ENCODE measurements around the gene CDK14.

CDK14 gene

GRCh38 chr7:91043924-91044645 lies 448.0 kb downstream of the CDK14 start:
- Histone ChIP-seq H3K4me3 (ENCODE audit: extremely low read depth, insufficient read depth, low read length, poor library complexity, severe bottlenecking) (no peak overlapping the region), H3K36me3 (ENCODE audit: control insufficient read depth, insufficient read depth, low read length) (peaks cover 7% of the 10 kb centered on the region), H3K9me3 (ENCODE audit: control insufficient read depth, low read length) (no peaks in the 10 kb centered on the region), H3K27ac (ENCODE audit: low read depth, low read length, severe bottlenecking) (no peak overlapping the region), H3K4me1 (ENCODE audit: control insufficient read depth, insufficient read depth, low read length, poor library complexity, severe bottlenecking) (no peaks in the 10 kb centered on the region)
- WGBS, 2 experiments (ENCODE audit: insufficient coverage in 2 of 2) = 84 to 96% methylated on average over 3 to 4 of the region's 6 CpGs

GRCh38 chr7:91045606-91046005 lies 449.5 kb downstream of the CDK14 start:
- H3K4me3 ChIP-seq (ENCODE audit: extremely low read depth, insufficient read depth, low read length, poor library complexity, severe bottlenecking) = no peak overlapping the region
- H3K27ac ChIP-seq (ENCODE audit: low read depth, low read length, severe bottlenecking) = no peak overlapping the region
- WGBS, 2 experiments (ENCODE audit: insufficient coverage in 2 of 2) = no CpG with 5 or more reads among the region's 1 CpG
- no peaks in the 10 kb centered on the region for H3K9me3 ChIP-seq (ENCODE audit: control insufficient read depth, low read length)
- peaks cover 7% of the 10 kb centered on the region for H3K36me3 ChIP-seq (ENCODE audit: control insufficient read depth, insufficient read depth, low read length)
- H3K4me1 ChIP-seq (ENCODE audit: control insufficient read depth, insufficient read depth, low read length, poor library complexity, severe bottlenecking) = no peaks in the 10 kb centered on the region

- Histone ChIP-seq H3K4me3 (ENCODE audit: extremely low read depth, insufficient read depth, low read length, poor library complexity, severe bottlenecking) (no peak overlapping the region), H3K27ac (ENCODE audit: low read depth, low read length, severe bottlenecking) (no peak overlapping the region), H3K9me3 (ENCODE audit: control insufficient read depth, low read length) (no peaks in the 10 kb centered on the region), H3K36me3 (ENCODE audit: control insufficient read depth, insufficient read depth, low read length) (peaks cover 7% of the 10 kb centered on the region), H3K4me1 (ENCODE audit: control insufficient read depth, insufficient read depth, low read length, poor library complexity, severe bottlenecking) (no peaks in the 10 kb centered on the region)
- no CpG with 5 or more reads among the region's 2 CpGs for WGBS, 2 experiments (ENCODE audit: insufficient coverage in 2 of 2)
Measured at GRCh38 chr7:91046322-91047089, 450.4 kb downstream of the CDK14 start.

GRCh38 chr7:91047636-91048035 lies 451.5 kb downstream of the CDK14 start:
- no CpG with 5 or more reads among the region's 2 CpGs for WGBS, 2 experiments (ENCODE audit: insufficient coverage in 2 of 2)
- Histone ChIP-seq H3K4me1 (ENCODE audit: control insufficient read depth, insufficient read depth, low read length, poor library complexity, severe bottlenecking) (no peaks in the 10 kb centered on the region), H3K36me3 (ENCODE audit: control insufficient read depth, insufficient read depth, low read length) (peaks cover 7% of the 10 kb centered on the region), H3K9me3 (ENCODE audit: control insufficient read depth, low read length) (no peaks in the 10 kb centered on the region), H3K27ac (ENCODE audit: low read depth, low read length, severe bottlenecking) (no peak overlapping the region), H3K4me3 (ENCODE audit: extremely low read depth, insufficient read depth, low read length, poor library complexity, severe bottlenecking) (no peak overlapping the region)

- WGBS, 2 experiments (ENCODE audit: insufficient coverage in 2 of 2) = 100% methylated on average over 1 of the region's 2 CpGs
- Histone ChIP-seq H3K9me3 (ENCODE audit: control insufficient read depth, low read length) (no peaks in the 10 kb centered on the region), H3K36me3 (ENCODE audit: control insufficient read depth, insufficient read depth, low read length) (peaks cover 7% of the 10 kb centered on the region), H3K4me1 (ENCODE audit: control insufficient read depth, insufficient read depth, low read length, poor library complexity, severe bottlenecking) (no peaks in the 10 kb centered on the region), H3K4me3 (ENCODE audit: extremely low read depth, insufficient read depth, low read length, poor library complexity, severe bottlenecking) (no peak overlapping the region), H3K27ac (ENCODE audit: low read depth, low read length, severe bottlenecking) (no peak overlapping the region)
Measured at GRCh38 chr7:91050677-91051076, 454.6 kb downstream of the CDK14 start.

GRCh38 chr7:91051966-91052365 lies 455.8 kb downstream of the CDK14 start:
- Histone ChIP-seq H3K36me3 (ENCODE audit: control insufficient read depth, insufficient read depth, low read length) (peaks cover 7% of the 10 kb centered on the region), H3K27ac (ENCODE audit: low read depth, low read length, severe bottlenecking) (no peak overlapping the region), H3K4me1 (ENCODE audit: control insufficient read depth, insufficient read depth, low read length, poor library complexity, severe bottlenecking) (no peaks in the 10 kb centered on the region), H3K4me3 (ENCODE audit: extremely low read depth, insufficient read depth, low read length, poor library complexity, severe bottlenecking) (no peak overlapping the region), H3K9me3 (ENCODE audit: control insufficient read depth, low read length) (no peaks in the 10 kb centered on the region)
- WGBS, 2 experiments (ENCODE audit: insufficient coverage in 2 of 2) = 80 to 81% methylated on average over 3 of the region's 3 CpGs

GRCh38 chr7:91054374-91054773 lies 458.3 kb downstream of the CDK14 start:
- Histone ChIP-seq H3K9me3 (ENCODE audit: control insufficient read depth, low read length) (no peaks in the 10 kb centered on the region), H3K27ac (ENCODE audit: low read depth, low read length, severe bottlenecking) (no peak overlapping the region), H3K4me3 (ENCODE audit: extremely low read depth, insufficient read depth, low read length, poor library complexity, severe bottlenecking) (no peak overlapping the region), H3K4me1 (ENCODE audit: control insufficient read depth, insufficient read depth, low read length, poor library complexity, severe bottlenecking) (no peaks in the 10 kb centered on the region), H3K36me3 (ENCODE audit: control insufficient read depth, insufficient read depth, low read length) (no peaks in the 10 kb centered on the region)
- WGBS, 2 experiments (ENCODE audit: insufficient coverage in 2 of 2) = 100% methylated on average over 1 of the region's 2 CpGs

GRCh38 chr7:91055219-91055618 lies 459.1 kb downstream of the CDK14 start:
- WGBS, 2 experiments (ENCODE audit: insufficient coverage in 2 of 2) = no CpG with 5 or more reads among the region's 2 CpGs
- no peaks in the 10 kb centered on the region for H3K36me3 ChIP-seq (ENCODE audit: control insufficient read depth, insufficient read depth, low read length)

GRCh38 chr7:91062713-91063112 lies 466.6 kb downstream of the CDK14 start:
- Histone ChIP-seq H3K27ac (ENCODE audit: low read depth, low read length, severe bottlenecking) (no peak overlapping the region), H3K4me1 (ENCODE audit: control insufficient read depth, insufficient read depth, low read length, poor library complexity, severe bottlenecking) (no peaks in the 10 kb centered on the region), H3K9me3 (ENCODE audit: control insufficient read depth, low read length) (no peaks in the 10 kb centered on the region), H3K36me3 (ENCODE audit: control insufficient read depth, insufficient read depth, low read length) (no peaks in the 10 kb centered on the region), H3K4me3 (ENCODE audit: extremely low read depth, insufficient read depth, low read length, poor library complexity, severe bottlenecking) (no peak overlapping the region)
- WGBS, 2 experiments (ENCODE audit: insufficient coverage in 2 of 2) = 100% methylated on average over 1 of the region's 2 CpGs; no CpG with 5 or more reads in 1 of the 2 experiments

More at GRCh38 chr7:91055219-91055618, 459.1 kb downstream of the CDK14 start:
- no peaks in the 10 kb centered on the region for H3K4me1 ChIP-seq (ENCODE audit: control insufficient read depth, insufficient read depth, low read length, poor library complexity, severe bottlenecking)
- H3K4me3 ChIP-seq (ENCODE audit: extremely low read depth, insufficient read depth, low read length, poor library complexity, severe bottlenecking) = no peak overlapping the region
- no peak overlapping the region for H3K27ac ChIP-seq (ENCODE audit: low read depth, low read length, severe bottlenecking)
- no peaks in the 10 kb centered on the region for H3K9me3 ChIP-seq (ENCODE audit: control insufficient read depth, low read length)

GRCh38 chr7:91064052-91064451 lies 467.9 kb downstream of the CDK14 start:
- no peak overlapping the region for H3K27ac ChIP-seq (ENCODE audit: low read depth, low read length, severe bottlenecking)
- H3K9me3 ChIP-seq (ENCODE audit: control insufficient read depth, low read length) = no peaks in the 10 kb centered on the region
- no peak overlapping the region for H3K4me3 ChIP-seq (ENCODE audit: extremely low read depth, insufficient read depth, low read length, poor library complexity, severe bottlenecking)
- no CpG with 5 or more reads among the region's 2 CpGs for WGBS, 2 experiments (ENCODE audit: insufficient coverage in 2 of 2)
- no peaks in the 10 kb centered on the region for H3K36me3 ChIP-seq (ENCODE audit: control insufficient read depth, insufficient read depth, low read length)
- no peaks in the 10 kb centered on the region for H3K4me1 ChIP-seq (ENCODE audit: control insufficient read depth, insufficient read depth, low read length, poor library complexity, severe bottlenecking)

GRCh38 chr7:91064938-91065337 lies 468.8 kb downstream of the CDK14 start:
- no peaks in the 10 kb centered on the region for H3K9me3 ChIP-seq (ENCODE audit: control insufficient read depth, low read length)
- H3K4me3 ChIP-seq (ENCODE audit: extremely low read depth, insufficient read depth, low read length, poor library complexity, severe bottlenecking) = no peak overlapping the region
- H3K4me1 ChIP-seq (ENCODE audit: control insufficient read depth, insufficient read depth, low read length, poor library complexity, severe bottlenecking) = no peaks in the 10 kb centered on the region
- WGBS, 2 experiments (ENCODE audit: insufficient coverage in 2 of 2) = 100% methylated on average over 1 of the region's 2 CpGs; no CpG with 5 or more reads in 1 of the 2 experiments
- peaks cover 3% of the 10 kb centered on the region for H3K36me3 ChIP-seq (ENCODE audit: control insufficient read depth, insufficient read depth, low read length)
- H3K27ac ChIP-seq (ENCODE audit: low read depth, low read length, severe bottlenecking) = no peak overlapping the region

Measured in mesodermal cell (in vitro differentiated cells).